H1 (cell line): ENCODE measurements around the gene SNX32. TPM values are rescaled to one million over a fixed set of nuclear protein-coding genes. Genes with fewer than 3 reads are reported as not detected.

Experiments
- BACH1 ChIP-seq: IDR thresholded peaks from 2 replicates; pipeline ENCODE4 v1.6.1; 2012; ENCODE audit warnings: low read length, improper control_type of control experiment
- BRCA1 ChIP-seq: IDR thresholded peaks from 2 replicates; pipeline ENCODE4 v1.6.1; 2012; ENCODE audit warnings: low read depth, low read length, improper control_type of control experiment
- CHD1 ChIP-seq: IDR thresholded peaks from 2 replicates; pipeline ENCODE4 v1.6.1; 2012; ENCODE audit warnings: low read depth, low read length, improper control_type of control experiment
- CREB1 ChIP-seq: IDR thresholded peaks from 2 replicates; pipeline ENCODE4 v1.6.1; 2012; ENCODE audit warnings: inconsistent platforms
- GABPA ChIP-seq: IDR thresholded peaks from 2 replicates; pipeline ENCODE4 v1.6.1; 2011; ENCODE audit warnings: mild to moderate bottlenecking, low read length, moderate library complexity, borderline replicate concordance; ENCODE audit not compliant: insufficient read depth
- GTF2F1 ChIP-seq: IDR thresholded peaks from 2 replicates; pipeline ENCODE4 v1.6.1; 2012; ENCODE audit warnings: low read depth, low read length, improper control_type of control experiment, borderline replicate concordance
- HDAC2 ChIP-seq, 2 experiments: fragments of 300-600 bp in 1 of 2; sonication (generic) in 1 of 2; IDR thresholded peaks; 2 replicates each; pipeline ENCODE4 v1.6.1; 2011 to 2012; ENCODE audit warnings: low read depth in 2 of 2, low read length in 2 of 2, mild to moderate bottlenecking in 2 of 2, moderate library complexity in 2 of 2, borderline replicate concordance in 1 of 2, inconsistent platforms in 1 of 2
- JUN ChIP-seq: IDR thresholded peaks from 2 replicates; pipeline ENCODE4 v1.6.1; 2011; ENCODE audit warnings: low read depth, mild to moderate bottlenecking, improper control_type of control experiment, low read length
- JUND ChIP-seq: IDR thresholded peaks from 2 replicates; pipeline ENCODE4 v1.6.1; 2011; ENCODE audit warnings: mild to moderate bottlenecking, improper control_type of control experiment, low read length
- KDM1A ChIP-seq: fragments of 200-600, 300-600 bp; sonication (generic); IDR thresholded peaks from 2 replicates; pipeline ENCODE4 v1.7.1; 2016; ENCODE audit warnings: mild to moderate bottlenecking, low read length, borderline replicate concordance
- MAFK ChIP-seq: IDR thresholded peaks from 2 replicates; pipeline ENCODE4 v1.6.1; 2012; ENCODE audit warnings: low read depth, mild to moderate bottlenecking, improper control_type of control experiment, low read length
- PHF8 ChIP-seq: fragments of 200-600 bp; sonication (generic); conservative IDR thresholded peaks from 2 replicates; pipeline ENCODE4 v1.7.1; 2012; ENCODE audit warnings: low read depth, mild to moderate bottlenecking, inconsistent platforms, low read length, moderate library complexity
- POLR2AphosphoS5 ChIP-seq: IDR thresholded peaks from 2 replicates; pipeline ENCODE4 v1.6.1; 2011; ENCODE audit warnings: low read depth, low read length
- POU5F1 ChIP-seq: IDR thresholded peaks from 2 replicates; pipeline ENCODE4 v1.6.1; 2011; ENCODE audit warnings: low read depth, mild to moderate bottlenecking, low read length, moderate library complexity
- RAD21 ChIP-seq, 2 experiments: IDR thresholded peaks in 1 of 2; conservative IDR thresholded peaks in 1 of 2; 2 replicates each; pipeline ENCODE4 v1.6.1; 2011; ENCODE audit warnings: low read depth in 2 of 2, low read length in 2 of 2, improper control_type of control experiment in 1 of 2, inconsistent platforms in 1 of 2, mild to moderate bottlenecking in 1 of 2, moderate library complexity in 1 of 2
- SIRT6 ChIP-seq: IDR thresholded peaks from one replicate; pipeline ENCODE4 v1.7.1; 2012; ENCODE audit warnings: low read length, inconsistent platforms
- SP1 ChIP-seq: IDR thresholded peaks from 2 replicates; pipeline ENCODE4 v1.6.1; 2011; ENCODE audit warnings: low read depth, low read length
- SP2 ChIP-seq: IDR thresholded peaks from 2 replicates; pipeline ENCODE4 v1.6.1; 2012; ENCODE audit warnings: mild to moderate bottlenecking, low read length, inconsistent platforms
- SP4 ChIP-seq: IDR thresholded peaks from 2 replicates; pipeline ENCODE4 v1.6.1; 2012; ENCODE audit warnings: low read length, inconsistent platforms
- SUZ12 ChIP-seq: fragments of 200-600 bp; sonication (generic); IDR thresholded peaks from 2 replicates; pipeline ENCODE4 v1.6.1; 2012; ENCODE audit warnings: mild to moderate bottlenecking, inconsistent platforms, low read length, moderate library complexity, mixed read lengths
- TBP ChIP-seq: IDR thresholded peaks from 2 replicates; pipeline ENCODE4 v1.6.1; 2011; ENCODE audit warnings: low read depth, low read length, improper control_type of control experiment
- polyA plus RNA-seq, 7 experiments: library from polyadenylated mRNA; depleted of rRNA in 3 of 7; stranded (reverse) in 5 of 7; unstranded in 2 of 7; fragments of >200 nt in 5 of 7; fragments of 200-250 nt in 2 of 7; gene quantifications; 1 replicate in 5 of 7; 2 replicates in 1 of 7; 4 replicates in 1 of 7; pipeline versions ENCODE4 v1.2.1 to v1.2.3, GENCODE V29; 2011 to 2013; ENCODE audit warnings: missing spikeins in 2 of 7, mixed read lengths in 2 of 7
- total RNA-seq: library from RNA; stranded (reverse); fragmentation: NEBNext Ultra II Directional; extraction: Animal tissue kit (Norgen Biotek cat#: 25700); gene quantifications from 2 replicates; pipeline ENCODE4 v1.2.1, GENCODE V29; 2021
- TF ChIP-seq, protein P1 (sequence below): IDR thresholded peaks from 2 replicates; pipeline ENCODE4 v1.6.1; 2011; ENCODE audit warnings: low read depth, mild to moderate bottlenecking, low read length; ENCODE audit not compliant: insufficient read depth
- TF ChIP-seq, protein P2 (sequence below): IDR thresholded peaks from 2 replicates; pipeline ENCODE4 v1.6.1; 2012; ENCODE audit warnings: inconsistent platforms

SNX32 gene
- total and polyA plus RNA-seq, 2 of the 8 experiments (the other 6 are each of a cell fraction or from before 2014, with no cell fraction given): 0.76 to 2.2 TPM

- TF ChIP-seq, protein P1, sequence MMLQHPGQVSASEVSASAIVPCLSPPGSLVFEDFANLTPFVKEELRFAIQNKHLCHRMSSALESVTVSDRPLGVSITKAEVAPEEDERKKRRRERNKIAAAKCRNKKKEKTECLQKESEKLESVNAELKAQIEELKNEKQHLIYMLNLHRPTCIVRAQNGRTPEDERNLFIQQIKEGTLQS: no peak
- no peak for TF ChIP-seq BRCA1
- TF ChIP-seq, protein P2, sequence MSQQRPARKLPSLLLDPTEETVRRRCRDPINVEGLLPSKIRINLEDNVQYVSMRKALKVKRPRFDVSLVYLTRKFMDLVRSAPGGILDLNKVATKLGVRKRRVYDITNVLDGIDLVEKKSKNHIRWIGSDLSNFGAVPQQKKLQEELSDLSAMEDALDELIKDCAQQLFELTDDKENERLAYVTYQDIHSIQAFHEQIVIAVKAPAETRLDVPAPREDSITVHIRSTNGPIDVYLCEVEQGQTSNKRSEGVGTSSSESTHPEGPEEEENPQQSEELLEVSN: peak; percentile 65
- peak; percentile 66; the same call in 1 of the 2 replicates for TF ChIP-seq TBP
- 0 out of 2 replicates have a peak, but pooled peaks have one; percentile 15 for TF ChIP-seq GABPA
- peak; percentile 44; the same call in 1 of the 2 replicates for TF ChIP-seq SP4
- TF ChIP-seq SUZ12: no peak
- no peak for TF ChIP-seq SP2
- TF ChIP-seq CREB1: peak; percentile 32; the same call in 1 of the 2 replicates
- TF ChIP-seq RAD21 (IDR thresholded peaks at IDR 0.05 in 1 of 2, conservative IDR thresholded peaks at IDR 0.05 in 1 of 2; ENCODE audit: low read depth in 2 of 2, low read length in 2 of 2): peak in 1 of 2 experiments; percentile 35; a peak in 1 of 4 replicates
- TF ChIP-seq KDM1A: no peak
- TF ChIP-seq POLR2AphosphoS5: peak; percentile 68
- no peak for TF ChIP-seq JUND
- TF ChIP-seq SIRT6: no peak
- no peak for TF ChIP-seq GTF2F1
- no peak for TF ChIP-seq POU5F1
- no peak for TF ChIP-seq CHD1
- peak; percentile 81 for TF ChIP-seq PHF8
- TF ChIP-seq SP1: 0 out of 2 replicates have a peak, but pooled peaks have one; percentile 29
- TF ChIP-seq JUN: no peak
- no peak for TF ChIP-seq BACH1
- no peak for TF ChIP-seq HDAC2 (IDR thresholded peaks at IDR 0.05; ENCODE audit: borderline replicate concordance in 1 of 2, low read depth in 2 of 2, low read length in 2 of 2)
- TF ChIP-seq MAFK: no peak
Observed at GRCh38 chr11:65890324-65891218, 56.8 kb downstream of the SNX32 start, which contains the start of gene CCDC85B (continued).
